GM23338 (cell line): ENCODE results near the gene RNF40. TPM values are rescaled to one million over a fixed set of nuclear protein-coding genes. Genes with fewer than 3 reads are reported as not detected.

Experiments
- ATAC-seq: fragments of 200-7000 bp; cut with Tn5 transposase; 3 replicates; pipeline ENCODE4 v1.9.1; 2020
- DNase-seq: peaks from one replicate; pipeline ENCODE4 v3.0.0-alpha.2; 2015; ENCODE audit warnings: low spot score
- H2AFZ ChIP-seq: fragments of 200-600 bp; sonication (generic); 2 replicates; pipeline ENCODE4 v1.8.0; 2016; ENCODE audit warnings: antibody characterized with exemption, mild to moderate bottlenecking, moderate library complexity
- H3F3A ChIP-seq: fragments of 200-600 bp; sonication (generic); replicated peaks from 2 replicates; pipeline ENCODE4 v1.8.0; 2017; ENCODE audit warnings: antibody characterized with exemption, mixed run types, low read depth
- H3K27ac ChIP-seq: fragments of 200-600 bp; sonication (generic); 2 replicates; pipeline ENCODE4 v1.6.1; 2016; ENCODE audit warnings: low read depth
- H3K27me3 ChIP-seq: fragments of 200-600 bp; sonication (generic); 2 replicates; pipeline ENCODE4 v1.8.0; 2016; ENCODE audit warnings: mild to moderate bottlenecking, mixed run types, moderate library complexity; ENCODE audit not compliant: insufficient read depth
- H3K36me3 ChIP-seq: fragments of 200-600 bp; sonication (generic); 2 replicates; pipeline ENCODE4 v1.8.0; 2016; ENCODE audit warnings: mild to moderate bottlenecking; ENCODE audit not compliant: insufficient read depth
- H3K4me1 ChIP-seq: fragments of 200-600 bp; sonication (generic); 2 replicates; pipeline ENCODE4 v1.8.0; 2016; ENCODE audit warnings: mild to moderate bottlenecking, moderate library complexity; ENCODE audit not compliant: insufficient read depth
- H3K4me2 ChIP-seq: fragments of 200-600 bp; sonication (generic); 2 replicates; pipeline ENCODE4 v1.7.1; 2017; ENCODE audit warnings: mixed run types
- H3K4me3 ChIP-seq: fragments of 200-600 bp; sonication (generic); 2 replicates; pipeline ENCODE4 v1.6.1; 2016; ENCODE audit warnings: mixed run types
- H3K79me2 ChIP-seq: fragments of 200-600 bp; sonication (generic); replicated peaks from 2 replicates; pipeline ENCODE4 v1.8.0; 2017; ENCODE audit warnings: mild to moderate bottlenecking; ENCODE audit not compliant: insufficient read depth
- H3K9me2 ChIP-seq: fragments of 200-600 bp; sonication (generic); 2 replicates; pipeline ENCODE4 v1.8.0; 2017; ENCODE audit not compliant: insufficient read depth
- H4K20me1 ChIP-seq: fragments of 200-600 bp; sonication (generic); replicated peaks from 2 replicates; pipeline ENCODE4 v1.8.0; 2017; ENCODE audit warnings: mild to moderate bottlenecking; ENCODE audit not compliant: insufficient read depth
- H3K27ac Mint-ChIP-seq: 2 replicates; pipeline ENCODE4 v1.8.0; 2020; ENCODE audit warnings: inconsistent platforms, mild to moderate bottlenecking, moderate library complexity, mixed read lengths
- H3K27me3 Mint-ChIP-seq: 3 replicates; pipeline ENCODE4 v1.8.0; 2022; ENCODE audit warnings: low read depth, mild to moderate bottlenecking, moderate library complexity, mixed read lengths, inconsistent platforms; ENCODE audit not compliant: insufficient read depth, poor library complexity
- H3K36me3 Mint-ChIP-seq: 3 replicates; pipeline ENCODE4 v1.8.0; 2021; ENCODE audit warnings: low read depth, mild to moderate bottlenecking, inconsistent platforms, moderate library complexity, mixed read lengths
- H3K4me1 Mint-ChIP-seq: 3 replicates; pipeline ENCODE4 v1.8.0; 2020; ENCODE audit warnings: mild to moderate bottlenecking, inconsistent platforms, mixed read lengths
- H3K4me3 Mint-ChIP-seq: 3 replicates; pipeline ENCODE4 v1.8.0; 2021; ENCODE audit warnings: moderate library complexity, mild to moderate bottlenecking, inconsistent platforms, mixed read lengths
- H3K9me3 Mint-ChIP-seq: 3 replicates; pipeline ENCODE4 v1.8.0; 2020; ENCODE audit warnings: moderate library complexity, mild to moderate bottlenecking, inconsistent platforms, mixed read lengths
- CREB1 ChIP-seq: fragments of 250-450 bp; sonication (Bioruptor Pico); IDR thresholded peaks from 2 replicates; pipeline ENCODE4 v1.5.0; 2020; ENCODE audit warnings: low read depth, mild to moderate bottlenecking, moderate library complexity
- CTCF ChIP-seq, 2 experiments: fragments of 200-600 bp in 1 of 2; sonication (generic) in 1 of 2; conservative IDR thresholded peaks; 2 replicates each; pipeline versions ENCODE4 v1.5.1 to v1.6.1; 2016 to 2017; ENCODE audit warnings: antibody characterized with exemption in 2 of 2, low read depth in 2 of 2, mild to moderate bottlenecking in 2 of 2, moderate library complexity in 1 of 2
- ETS1 ChIP-seq: IDR thresholded peaks from 2 replicates; pipeline ENCODE4 v1.6.1; 2016; ENCODE audit warnings: antibody characterized with exemption
- EZH2 ChIP-seq: fragments of 200-600 bp; sonication (generic); IDR thresholded peaks from one replicate; pipeline ENCODE4 v1.8.0; 2017; ENCODE audit warnings: antibody characterized with exemption, mild to moderate bottlenecking, low read depth; ENCODE audit not compliant: unreplicated experiment
- EZH2phosphoT487 ChIP-seq: fragments of 200-600 bp; sonication (generic); IDR thresholded peaks from one replicate; pipeline ENCODE4 v1.8.1; 2018; ENCODE audit warnings: antibody characterized with exemption; ENCODE audit not compliant: unreplicated experiment
- JUNB ChIP-seq: IDR thresholded peaks from one replicate; pipeline ENCODE4 v1.6.1; 2016; ENCODE audit warnings: antibody characterized with exemption; ENCODE audit not compliant: unreplicated experiment
- NANOG ChIP-seq: IDR thresholded peaks from 2 replicates; pipeline ENCODE4 v1.6.1; 2016; ENCODE audit warnings: antibody characterized with exemption, borderline replicate concordance
- POLR2AphosphoS5 ChIP-seq: IDR thresholded peaks from 2 replicates; pipeline ENCODE4 v1.6.1; 2016; ENCODE audit warnings: antibody characterized with exemption, low read depth
- REST ChIP-seq: IDR thresholded peaks from one replicate; pipeline ENCODE4 v1.6.1; 2018; ENCODE audit warnings: antibody characterized with exemption; ENCODE audit not compliant: unreplicated experiment
- STAT1 ChIP-seq: IDR thresholded peaks from one replicate; pipeline ENCODE4 v1.6.1; 2016; ENCODE audit warnings: antibody characterized with exemption; ENCODE audit not compliant: unreplicated experiment
- ZNF114 ChIP-seq: fragments of 250-450 bp; sonication (Bioruptor Pico); IDR thresholded peaks from 2 replicates; pipeline ENCODE4 v1.5.0; 2020; ENCODE audit warnings: mild to moderate bottlenecking, moderate library complexity
- ZNF331 ChIP-seq: fragments of 250-450 bp; sonication (Bioruptor Pico); IDR thresholded peaks from 2 replicates; pipeline ENCODE4 v1.5.0; 2020; ENCODE audit warnings: low read depth, mild to moderate bottlenecking, moderate library complexity
- polyA plus RNA-seq: library from polyadenylated mRNA; unstranded; fragments of >200 nt; fragmentation: Nextera tagmentation; extraction: Ambion mirVana; gene quantifications from 2 replicates; pipeline ENCODE4 v1.2.1, GENCODE V29; 2016
- total RNA-seq: library from RNA; depleted of rRNA; stranded (reverse); fragments of >200 nt; shearing (Covaris generic); gene quantifications from 2 replicates; pipeline ENCODE4 v1.2.3, GENCODE V29; 2014

RNF40 gene
- total and polyA plus RNA-seq, 2 experiments from 2014 or later: 36.0 to 78.5 TPM

GRCh38 chr16:30764086-30764485, 2.0 kb downstream of the RNF40 start (continued):
- no peak for TF ChIP-seq ZNF331
- no peak for TF ChIP-seq ETS1
- TF ChIP-seq JUNB: no peak
- no peak for TF ChIP-seq EZH2phosphoT487
- TF ChIP-seq NANOG: no peak
- TF ChIP-seq POLR2AphosphoS5: no peak
- no peak for TF ChIP-seq ZNF114 (CRISPR knock-in tag)
- TF ChIP-seq STAT1: no peak

DNA sequence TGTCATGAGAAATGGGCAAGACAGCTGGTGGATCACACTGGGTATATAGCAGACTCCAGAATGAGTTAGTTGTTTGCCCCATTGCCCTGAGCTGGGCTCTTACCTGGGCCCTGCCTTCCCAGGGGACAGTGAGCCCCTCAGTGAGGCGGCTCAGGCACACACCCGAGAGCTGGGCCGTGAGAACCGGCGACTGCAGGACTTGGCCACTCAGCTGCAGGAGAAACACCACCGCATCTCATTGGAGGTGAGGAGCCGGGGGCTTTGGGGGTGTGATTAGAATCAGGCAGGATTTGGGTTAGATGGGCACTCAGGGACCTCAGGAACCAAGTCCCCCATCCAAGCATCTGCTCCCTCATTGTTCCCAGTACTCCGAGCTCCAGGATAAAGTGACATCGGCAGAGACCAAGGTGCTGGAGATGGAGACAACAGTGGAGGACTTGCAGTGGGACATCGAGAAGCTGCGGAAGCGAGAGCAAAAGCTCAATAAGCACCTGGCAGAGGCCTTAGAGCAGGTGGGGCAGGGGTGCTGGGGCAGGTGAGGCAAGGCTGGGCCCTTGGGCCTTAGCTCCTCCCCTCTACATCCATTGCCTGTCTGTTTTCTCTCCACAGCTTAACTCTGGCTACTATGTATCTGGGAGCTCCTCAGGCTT, 2.8 kb downstream of the RNF40 start:
- Histone ChIP-seq H3K27me3 (no peaks in the 10 kb centered on the region), H2AFZ (no peak overlapping the region), H3K4me2 (no peak overlapping the region), H3K4me3 (no peak overlapping the region), H3K79me2 (peaks cover 24% of the 10 kb centered on the region), H3K9me2 (no peaks in the 10 kb centered on the region), H3K36me3 (peaks cover 44% of the 10 kb centered on the region), H3F3A (0 out of 2 replicates have a peak, but pooled peaks cover 7% of the 10 kb centered on the region), H3K4me1 (peaks cover 6% of the 10 kb centered on the region; the same call in 1 of the 2 replicates), H4K20me1 (peaks cover 32% of the 10 kb centered on the region), H3K27ac (no peak overlapping the region)
- no peaks in the 10 kb centered on the region; the same call in 2 of the 3 replicates for H3K9me3 Mint-ChIP-seq
- H3K36me3 Mint-ChIP-seq: peaks cover 74% of the 10 kb centered on the region
- H3K4me3 Mint-ChIP-seq: no peak overlapping the region; the same call in 2 of the 3 replicates
- H3K27me3 Mint-ChIP-seq: peaks cover 24% of the 10 kb centered on the region
- no peak for DNase-seq
- no peak for ATAC-seq
- H3K4me1 Mint-ChIP-seq: peaks cover 16% of the 10 kb centered on the region
- H3K27ac Mint-ChIP-seq: no peak overlapping the region
- TF ChIP-seq EZH2phosphoT487: no peak
- no peak for TF ChIP-seq EZH2
- TF ChIP-seq JUNB: no peak
- TF ChIP-seq STAT1: no peak
- no peak for TF ChIP-seq ZNF331
- TF ChIP-seq NANOG: no peak
- TF ChIP-seq CTCF (conservative IDR thresholded peaks at IDR 0.05; ENCODE audit: low read depth in 2 of 2): no peak
- TF ChIP-seq REST: no peak
- no peak for TF ChIP-seq CREB1
- TF ChIP-seq ETS1: no peak
- TF ChIP-seq POLR2AphosphoS5: no peak
